HG03025 (cell line): ENCODE measurements around the gene LAMC2.

ENCODE experiments used
- ATAC-seq: cut with Tn5 transposase; IDR thresholded peaks from one replicate; pipeline ENCODE4 v1.9.1; 2021; ENCODE audit warnings: mild to moderate bottlenecking, moderate library complexity; ENCODE audit not compliant: unreplicated experiment, low FRiP score

Gene LAMC2

DNA sequence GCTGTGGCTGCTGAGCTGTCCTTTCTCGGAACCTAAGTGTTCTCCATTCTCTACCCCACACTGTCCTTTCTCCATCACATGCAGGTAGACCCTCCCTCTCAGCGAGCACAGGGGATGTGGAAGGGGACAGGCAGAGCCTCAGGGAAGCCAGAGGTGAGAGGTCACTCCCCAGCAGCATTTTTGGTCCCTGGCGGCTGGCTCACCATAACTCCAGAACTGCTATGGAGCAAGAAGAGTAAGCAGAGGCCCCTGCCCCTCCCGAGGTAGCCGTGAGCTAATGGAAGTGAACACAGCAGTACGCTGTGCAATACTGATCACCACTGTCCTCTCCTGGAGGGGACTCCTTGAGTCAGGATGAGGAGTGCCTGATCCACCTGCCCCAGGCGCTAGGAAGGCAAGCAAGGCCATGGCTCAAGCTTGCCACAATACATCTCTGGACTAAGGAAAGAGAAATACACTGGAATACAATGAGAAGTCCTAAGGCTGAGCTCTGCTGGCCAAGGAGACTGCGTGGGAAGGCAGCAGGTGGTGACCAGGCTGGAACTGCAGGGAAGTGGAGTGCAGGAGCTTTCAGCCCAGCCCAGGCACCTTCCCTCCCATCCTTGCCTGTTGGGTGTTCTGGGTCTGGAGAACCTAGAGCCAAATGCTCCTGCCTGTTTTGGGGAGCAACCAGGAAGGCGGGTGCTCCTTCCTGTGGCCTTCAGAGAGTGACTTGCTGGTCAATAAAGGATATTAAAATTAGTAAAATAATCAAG lies 96.2 kb downstream of the LAMC2 start:
- ATAC-seq, result no peak

DNA sequence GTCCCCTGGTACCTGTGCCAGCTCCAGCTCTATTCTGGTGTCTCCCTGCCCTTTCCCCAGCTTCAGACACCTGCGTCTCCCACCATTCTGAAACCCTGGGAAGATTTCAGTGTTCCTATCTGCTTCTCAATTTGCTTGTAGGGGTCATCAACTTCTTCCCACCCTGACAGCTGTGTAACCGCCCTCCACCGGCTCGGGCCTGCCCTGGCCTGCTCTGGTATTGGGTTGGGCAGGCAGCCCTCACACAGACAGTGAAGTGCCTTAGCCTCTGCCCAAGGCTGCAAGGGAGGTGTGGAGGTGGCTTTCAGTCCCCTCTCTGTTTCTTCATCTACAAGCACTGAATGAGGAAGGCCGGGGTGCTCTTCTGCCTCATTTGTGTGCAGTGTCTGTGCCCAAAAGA lies 97.2 kb downstream of the LAMC2 start:
- no peak for ATAC-seq

- no peak for ATAC-seq
Measured at GRCh38 chr1:183284086-183284485, 98.0 kb downstream of the LAMC2 start.

DNA sequence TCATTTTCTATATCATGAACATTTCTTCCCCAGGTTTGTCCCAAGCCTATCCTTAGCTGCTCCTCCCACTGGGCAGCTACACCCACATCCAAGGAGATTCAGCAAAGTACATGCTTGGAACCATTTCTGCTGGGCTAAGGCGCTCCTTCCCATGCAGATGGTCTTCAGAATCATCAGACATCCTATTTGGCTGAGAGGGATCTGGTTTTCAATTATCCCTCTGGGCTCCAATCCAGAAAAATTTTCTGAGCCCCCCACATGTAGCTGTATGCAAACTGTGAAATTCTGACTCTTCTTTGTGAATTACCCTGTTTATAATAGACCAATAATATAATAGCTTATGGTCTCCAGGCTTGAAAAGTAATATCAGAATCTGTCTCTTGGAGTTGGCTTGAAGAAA lies 99.2 kb downstream of the LAMC2 start:
- ATAC-seq, result no peak

GRCh38 chr1:183285746-183286145 lies 99.7 kb downstream of the LAMC2 start:
- ATAC-seq, result no peak

- no peak for ATAC-seq
Measured at GRCh38 chr1:183287191-183287675, 101.2 kb downstream of the LAMC2 start.

DNA sequence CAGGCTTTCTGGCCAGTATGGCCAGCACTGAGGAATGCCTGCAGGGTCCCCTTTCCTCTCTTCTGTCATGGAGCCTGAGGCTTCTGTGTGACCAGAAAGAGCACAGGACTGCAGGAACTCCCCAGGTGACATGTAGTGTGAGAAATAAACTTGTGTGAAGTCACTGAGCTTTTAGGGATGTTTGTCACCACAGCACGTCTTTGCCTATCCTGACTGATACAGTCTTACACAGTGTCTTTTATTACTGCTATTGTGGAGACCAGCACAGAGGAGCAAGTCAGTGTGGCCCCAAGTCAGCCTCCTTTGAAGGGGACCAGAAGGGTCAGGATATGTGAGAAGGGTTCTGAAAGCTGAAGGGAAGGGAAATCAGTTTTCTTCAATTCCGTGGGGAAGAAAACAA lies 102.5 kb downstream of the LAMC2 start:
- no peak for ATAC-seq

GRCh38 chr1:183289051-183289496 lies 103.0 kb downstream of the LAMC2 start:
- ATAC-seq, result no peak

DNA sequence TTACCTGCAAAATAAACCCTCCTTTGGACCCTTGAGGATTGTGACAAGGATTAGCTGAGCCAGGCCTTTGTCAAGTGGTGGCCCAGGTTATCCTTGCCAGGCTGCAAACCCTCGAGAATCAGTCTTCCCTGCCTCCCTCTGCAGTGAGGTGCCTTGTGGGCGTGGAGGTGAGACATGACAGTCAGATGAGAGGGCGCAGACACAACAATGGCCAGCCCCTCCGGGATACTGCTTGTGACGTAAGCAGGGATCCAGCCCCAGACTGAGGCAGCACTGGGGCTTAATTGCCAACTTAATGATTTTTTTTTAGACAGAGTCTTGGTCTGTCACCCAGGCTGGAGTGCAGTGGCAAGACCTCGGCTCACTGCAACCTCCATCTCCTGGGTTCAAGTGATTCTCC lies 104.6 kb downstream of the LAMC2 start:
- ATAC-seq, result no peak

DNA sequence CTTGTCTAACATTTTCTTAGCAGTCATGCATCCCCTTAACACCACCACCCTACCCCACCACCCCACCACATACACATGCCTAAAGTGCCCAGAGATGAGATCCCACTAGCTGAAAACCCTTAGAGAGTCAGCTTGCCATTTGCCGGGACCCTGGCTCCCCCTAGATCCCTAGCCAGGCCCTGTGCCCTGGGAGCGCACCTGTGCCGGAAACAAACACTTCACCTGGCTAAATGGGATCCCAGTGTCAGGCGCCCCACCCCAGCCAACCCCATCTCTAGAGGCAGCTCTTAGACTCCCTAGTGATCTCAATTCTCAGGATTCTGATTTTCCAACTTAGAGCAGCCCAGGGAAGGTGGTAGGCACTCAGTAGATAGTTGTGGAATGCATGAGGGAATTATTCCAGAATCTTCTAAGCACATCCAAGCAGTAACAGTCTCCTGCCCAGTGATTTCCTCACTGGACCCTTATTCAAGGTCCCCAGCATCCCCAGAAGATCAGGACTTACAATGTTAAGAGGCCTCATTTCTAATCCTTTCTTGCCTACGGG lies 105.2 kb downstream of the LAMC2 start:
- no peak for ATAC-seq

DNA sequence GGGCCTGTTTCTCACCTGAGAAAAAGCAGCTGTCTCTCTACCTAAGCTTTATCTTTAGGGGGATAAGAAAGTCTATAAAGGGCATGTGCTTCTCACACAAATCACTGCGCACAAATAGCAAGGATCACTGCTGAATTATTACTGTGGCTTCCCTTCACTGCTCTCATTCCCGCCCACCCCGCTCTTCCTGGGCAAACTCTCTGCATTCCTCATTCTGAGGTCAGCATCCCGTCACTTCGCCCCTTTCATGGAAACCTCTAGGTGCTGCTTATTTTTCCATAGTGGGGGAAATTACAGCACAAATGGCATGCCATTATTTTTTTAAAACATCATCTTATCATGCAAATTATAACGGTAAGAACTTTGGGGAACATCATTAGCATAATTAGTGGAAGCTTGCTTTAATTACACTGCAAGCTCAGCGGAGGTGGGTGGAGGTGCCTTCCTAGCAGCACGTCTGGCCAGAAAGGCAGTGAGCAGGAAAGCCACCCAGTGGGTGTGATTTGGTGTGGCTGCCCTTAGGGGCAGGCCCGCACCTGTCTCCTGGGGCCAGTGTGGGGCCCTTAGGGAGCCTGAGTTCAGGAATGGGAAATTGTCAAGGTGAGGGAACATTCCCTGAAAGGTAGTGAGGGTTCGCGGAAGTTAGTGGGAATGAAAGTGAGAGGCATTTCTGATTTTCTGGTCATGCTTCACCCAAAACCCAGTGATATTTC lies 105.9 kb downstream of the LAMC2 start:
- ATAC-seq, result no peak

DNA sequence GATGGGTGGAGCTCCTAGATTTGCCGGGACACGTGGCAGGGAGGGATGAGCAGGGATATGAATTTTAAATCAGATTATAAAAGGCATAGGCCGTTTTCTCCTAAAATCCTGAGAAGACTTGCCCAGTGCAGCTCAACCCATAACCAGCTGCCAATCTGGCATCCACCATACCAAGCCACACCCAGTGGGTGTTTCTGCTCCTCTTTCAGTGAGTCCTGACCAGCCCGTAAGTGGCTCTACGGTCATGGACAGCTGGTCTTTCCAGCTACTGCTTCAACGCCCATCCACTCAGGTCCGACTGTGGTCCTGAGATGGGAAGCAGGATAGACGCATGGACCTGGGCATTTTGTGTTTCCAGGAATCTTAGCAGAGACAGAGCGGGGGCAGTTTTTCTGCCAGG lies 107.2 kb downstream of the LAMC2 start:
- no peak for ATAC-seq

- ATAC-seq, result no peak
Measured at GRCh38 chr1:183293876-183294275, 107.8 kb downstream of the LAMC2 start.
